ENCODE results near the gene SYNGR4.

- TF ChIP-seq EP300 (IDR thresholded peaks at IDR 0.05) (no peak), CTCF (IDR thresholded peaks at IDR 0.05) (no peak), POLR2AphosphoS5 (IDR thresholded peaks at IDR 0.05) (no peak)
Observed at GRCh38 chr19:48368936-48369335, 4.8 kb downstream of the SYNGR4 start.
